H1 (cell line): Measurements from ENCODE around the gene KCNQ1. TPM values are rescaled to one million over a fixed set of nuclear protein-coding genes. Genes with fewer than 3 reads are reported as not detected.

Source experiments
- E2F6 ChIP-seq: IDR thresholded peaks from 2 replicates; pipeline ENCODE4 v1.6.1; 2012; ENCODE audit warnings: inconsistent platforms
- EZH2 ChIP-seq: fragments of 200-600 bp; sonication (generic); IDR thresholded peaks from 2 replicates; pipeline ENCODE4 v1.7.1; 2012; ENCODE audit warnings: low read depth, mild to moderate bottlenecking, moderate library complexity, low read length, inconsistent platforms; ENCODE audit not compliant: severe bottlenecking
- polyA plus RNA-seq, 7 experiments: library from polyadenylated mRNA; depleted of rRNA in 3 of 7; stranded (reverse) in 5 of 7; unstranded in 2 of 7; fragments of >200 nt in 5 of 7; fragments of 200-250 nt in 2 of 7; gene quantifications; 1 replicate in 5 of 7; 2 replicates in 1 of 7; 4 replicates in 1 of 7; pipeline versions ENCODE4 v1.2.1 to v1.2.3, GENCODE V29; 2011 to 2013; ENCODE audit warnings: missing spikeins in 2 of 7, mixed read lengths in 2 of 7
- total RNA-seq: library from RNA; stranded (reverse); fragmentation: NEBNext Ultra II Directional; extraction: Animal tissue kit (Norgen Biotek cat#: 25700); gene quantifications from 2 replicates; pipeline ENCODE4 v1.2.1, GENCODE V29; 2021

KCNQ1 gene
- total and polyA plus RNA-seq, 2 of the 8 experiments (the other 6 are each of a cell fraction or from before 2014, with no cell fraction given): 1.9 to 2.0 TPM

GRCh38 chr11:2838091-2838490 lies 393.3 kb downstream of the KCNQ1 start (continued):
- TF ChIP-seq E2F6: no peak
- no peak for TF ChIP-seq EZH2
